HUES48 (cell line): ENCODE data around the gene TAAR2.
"Not testable (repeated sequence)": the region's sequence is repeated elsewhere in the genome, so short reads cannot be mapped to it uniquely, and the experiment has no call there.

ENCODE experiments used
- H3K27ac ChIP-seq: one replicate; pipeline ENCODE4 v1.7.0; 2013; ENCODE audit warnings: low read depth, low read length, inconsistent platforms
- H3K27me3 ChIP-seq: 2 replicates; pipeline ENCODE4 v1.6.1; 2013; ENCODE audit warnings: mild to moderate bottlenecking, low read length; ENCODE audit not compliant: control insufficient read depth, insufficient read depth
- H3K36me3 ChIP-seq: 2 replicates; pipeline ENCODE4 v1.6.1; 2013; ENCODE audit warnings: low read length; ENCODE audit not compliant: control insufficient read depth, insufficient read depth
- H3K4me1 ChIP-seq: 2 replicates; pipeline ENCODE4 v1.6.1; 2013; ENCODE audit warnings: mild to moderate bottlenecking, low read length; ENCODE audit not compliant: control insufficient read depth, insufficient read depth
- H3K4me3 ChIP-seq: 2 replicates; pipeline ENCODE4 v1.5.1; 2013; ENCODE audit warnings: mild to moderate bottlenecking, low read depth, low read length
- H3K9ac ChIP-seq: 2 replicates; pipeline ENCODE4 v1.6.1; 2013; ENCODE audit warnings: mild to moderate bottlenecking, low read depth, low read length, moderate library complexity
- H3K9me3 ChIP-seq: 2 replicates; pipeline ENCODE4 v1.6.1; 2013; ENCODE audit warnings: low read length; ENCODE audit not compliant: control insufficient read depth, insufficient read depth

The TAAR2 gene

DNA sequence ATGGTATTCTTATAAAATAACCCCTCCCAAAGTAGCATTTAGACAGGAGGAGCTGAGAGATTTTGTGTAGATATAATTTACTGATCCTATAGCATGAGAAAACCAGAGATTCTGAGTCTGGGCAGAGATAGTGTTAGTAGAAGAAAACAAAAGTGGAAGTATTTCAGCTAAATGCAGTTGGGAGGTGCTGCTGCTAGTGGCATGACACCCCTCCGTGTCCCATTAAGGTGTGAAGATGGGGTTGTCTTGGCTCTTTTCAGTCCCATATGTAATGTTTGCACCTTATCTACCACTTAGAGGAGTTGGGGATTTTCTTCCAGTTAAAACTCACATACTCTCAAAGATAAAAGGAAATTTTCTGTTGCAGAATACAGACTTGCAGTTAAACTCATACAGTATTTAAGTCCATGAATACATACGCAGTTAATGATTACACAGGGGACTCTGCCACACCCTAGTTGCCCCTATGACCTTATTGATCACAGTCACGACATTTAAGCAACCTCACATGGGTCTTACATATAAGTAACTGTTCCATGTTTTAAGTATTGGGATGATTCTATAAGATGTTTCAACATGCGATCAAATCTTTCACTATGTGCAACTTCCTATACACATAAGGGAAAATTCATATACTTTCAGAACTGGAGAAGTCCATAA, 11.5 kb downstream of the TAAR2 start:
- Histone ChIP-seq H3K4me1 (0 out of 2 replicates have a peak, but pooled peaks cover 3% of the 10 kb centered on the region), H3K27me3 (no peaks in the 10 kb centered on the region), H3K27ac (no peak overlapping the region), H3K9ac (no peak overlapping the region), H3K9me3 (no peaks in the 10 kb centered on the region), H3K4me3 (no peak overlapping the region), H3K36me3 (no peaks in the 10 kb centered on the region)

DNA sequence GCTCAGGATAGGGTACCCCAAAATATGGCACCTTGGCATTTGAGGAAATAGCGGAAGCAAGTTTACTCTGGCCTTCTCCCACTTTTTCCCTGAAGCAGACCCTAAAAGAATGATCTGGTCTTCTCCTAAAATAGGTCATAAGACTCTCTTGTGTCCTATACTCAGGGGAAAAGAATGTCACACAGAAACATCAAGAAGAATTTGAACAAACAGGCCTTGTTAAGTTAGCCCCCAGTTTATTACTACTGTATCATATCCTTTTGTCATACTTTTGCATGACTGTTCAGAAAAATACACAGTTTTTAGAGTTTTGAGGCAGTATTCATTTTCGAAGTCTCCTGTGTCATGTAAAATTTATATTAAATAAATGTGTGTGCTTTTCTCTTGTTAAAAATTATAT, 12.5 kb downstream of the TAAR2 start:
- no peaks in the 10 kb centered on the region for H3K36me3 ChIP-seq
- H3K27me3 ChIP-seq: no peaks in the 10 kb centered on the region
- H3K27ac ChIP-seq: no peak overlapping the region
- H3K9me3 ChIP-seq: no peaks in the 10 kb centered on the region
- no peak overlapping the region for H3K4me3 ChIP-seq
- 0 out of 2 replicates have a peak, but pooled peaks cover 1% of the 10 kb centered on the region for H3K4me1 ChIP-seq
- no peak overlapping the region for H3K9ac ChIP-seq

DNA sequence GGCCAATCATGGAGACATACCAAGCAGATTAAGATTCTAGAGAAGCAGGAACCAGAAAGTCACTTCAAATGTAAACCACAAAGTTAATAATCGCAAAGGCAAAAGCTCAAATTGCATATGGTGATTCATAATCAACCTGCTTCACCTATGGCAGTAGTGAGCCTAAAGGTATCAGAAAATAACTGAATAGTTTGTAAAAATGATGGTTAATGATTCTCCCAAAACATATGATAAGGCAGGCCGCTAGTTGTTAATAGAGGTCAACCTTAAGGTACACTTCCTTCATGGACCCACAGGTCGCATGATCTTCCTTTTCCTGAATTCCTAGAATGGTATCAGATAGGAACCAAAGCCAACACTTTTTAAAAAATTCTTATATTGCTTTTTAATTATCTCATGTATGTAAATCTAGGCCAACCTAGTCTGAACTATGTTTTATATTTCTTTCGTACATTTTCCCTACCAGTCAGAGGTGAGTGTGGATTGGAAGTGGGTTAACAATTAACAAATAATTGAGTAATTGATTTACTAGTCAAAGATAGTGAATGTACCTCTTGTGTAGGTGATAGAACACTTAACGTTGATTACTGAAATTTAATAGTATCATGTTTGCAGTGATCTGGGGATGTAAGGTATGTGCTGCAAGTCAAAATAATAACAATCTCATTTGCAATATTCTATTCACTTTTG, 16.4 kb downstream of the TAAR2 start:
- no peak overlapping the region for H3K9ac ChIP-seq
- no peaks in the 10 kb centered on the region for H3K4me1 ChIP-seq
- no peaks in the 10 kb centered on the region for H3K9me3 ChIP-seq
- no peaks in the 10 kb centered on the region for H3K27me3 ChIP-seq
- no peak overlapping the region for H3K4me3 ChIP-seq
- H3K36me3 ChIP-seq: no peaks in the 10 kb centered on the region
- no peak overlapping the region for H3K27ac ChIP-seq

DNA sequence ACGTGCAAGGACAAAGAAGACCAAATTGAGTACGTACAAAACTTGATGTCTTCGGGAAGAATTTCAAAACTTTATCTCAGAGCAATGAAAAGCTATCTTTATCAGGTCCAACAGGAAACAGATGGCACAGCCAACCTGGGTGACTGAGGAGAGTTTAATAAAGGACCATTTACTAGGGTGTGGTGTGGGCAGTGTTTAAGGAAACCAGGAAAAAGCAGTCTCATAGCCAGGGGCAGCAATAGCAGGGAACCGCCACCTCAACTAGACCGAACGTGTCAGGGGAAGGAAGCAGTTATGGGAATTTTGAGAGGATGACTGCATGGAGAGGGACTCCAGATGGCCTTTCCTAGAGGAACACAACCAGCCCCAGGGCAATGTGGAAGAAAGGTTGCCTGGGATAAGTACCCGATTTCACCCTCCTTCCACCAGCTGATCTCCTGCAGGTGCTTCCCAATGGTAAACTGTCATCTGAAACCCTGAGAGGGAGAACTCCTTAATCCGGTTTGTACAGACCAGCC, 19.4 kb downstream of the TAAR2 start:
- H3K27me3 ChIP-seq: no peaks in the 10 kb centered on the region
- H3K9ac ChIP-seq: no peak overlapping the region
- no peaks in the 10 kb centered on the region for H3K9me3 ChIP-seq
- H3K36me3 ChIP-seq: no peaks in the 10 kb centered on the region
- no peak overlapping the region for H3K4me3 ChIP-seq
- no peak overlapping the region for H3K27ac ChIP-seq
- H3K4me1 ChIP-seq: no peaks in the 10 kb centered on the region

DNA sequence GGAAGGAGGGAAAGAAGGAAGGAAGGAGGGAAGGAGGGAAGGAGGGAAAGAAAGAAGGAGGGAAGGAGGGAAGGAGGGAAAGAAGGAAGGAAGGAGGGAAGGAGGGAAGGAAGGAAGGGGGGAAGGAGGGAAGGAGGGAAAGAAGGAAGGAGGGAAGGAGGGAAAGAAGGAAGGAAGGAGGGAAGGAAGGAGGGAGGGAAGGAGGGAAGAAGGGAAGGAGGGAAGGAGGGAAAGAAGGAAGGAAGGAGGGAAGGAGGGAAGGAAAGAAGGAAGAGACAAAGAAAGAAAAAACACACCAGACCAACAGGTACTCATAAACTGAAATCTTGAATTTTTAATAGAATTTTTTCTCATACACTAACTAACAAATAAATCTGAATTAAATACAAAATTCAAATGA, 23.2 kb downstream of the TAAR2 start:
- not testable (repeated sequence) for H3K4me3 ChIP-seq, H3K27me3 ChIP-seq, H3K9me3 ChIP-seq, H3K27ac ChIP-seq, H3K9ac ChIP-seq, H3K36me3 ChIP-seq, H3K4me1 ChIP-seq

DNA sequence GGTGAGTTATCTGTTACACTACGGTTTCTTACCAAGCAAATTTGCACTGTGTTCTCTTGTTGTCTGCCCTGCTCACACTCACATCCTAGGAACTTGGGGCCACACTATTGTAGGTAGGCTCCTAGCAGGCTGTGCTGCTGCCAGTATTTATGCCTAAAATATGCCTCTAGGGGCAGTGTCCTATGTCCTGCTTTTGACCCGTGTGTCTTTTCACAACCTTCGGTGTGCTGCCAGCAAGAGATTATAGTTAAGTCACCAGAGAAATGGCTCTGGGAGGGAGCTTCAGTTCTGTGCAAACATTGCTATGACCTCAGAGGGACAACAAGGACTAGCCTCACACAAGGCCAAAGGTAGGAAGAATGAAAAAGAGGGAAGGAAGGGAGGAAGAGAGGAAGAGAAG, 25.6 kb downstream of the TAAR2 start:
- Histone ChIP-seq H3K4me3 (no peak overlapping the region), H3K9me3 (no peaks in the 10 kb centered on the region), H3K36me3 (no peaks in the 10 kb centered on the region), H3K27me3 (no peaks in the 10 kb centered on the region), H3K27ac (no peak overlapping the region), H3K9ac (no peak overlapping the region), H3K4me1 (no peaks in the 10 kb centered on the region)

DNA sequence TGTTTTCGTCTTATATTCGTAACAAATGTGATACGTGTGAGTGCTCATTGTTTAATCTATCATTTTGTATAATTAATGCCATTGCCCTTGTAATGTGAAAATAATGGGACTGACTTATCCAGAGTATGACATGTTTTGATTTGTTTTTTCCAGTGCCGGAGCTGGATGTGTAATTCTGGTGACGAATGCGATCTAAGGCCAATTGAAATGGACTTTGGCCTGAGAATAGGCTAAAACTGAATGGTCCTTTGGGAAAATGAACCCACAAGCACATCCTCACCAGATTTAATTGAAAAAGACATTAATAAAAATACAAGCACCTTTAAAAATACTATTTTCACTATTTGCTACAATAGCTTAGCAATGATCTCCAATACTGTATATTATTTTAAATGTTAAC, 27.9 kb downstream of the TAAR2 start:
- Histone ChIP-seq H3K9me3 (no peaks in the 10 kb centered on the region), H3K36me3 (no peaks in the 10 kb centered on the region), H3K27me3 (no peaks in the 10 kb centered on the region), H3K4me3 (no peak overlapping the region), H3K27ac (no peak overlapping the region), H3K9ac (no peak overlapping the region), H3K4me1 (no peaks in the 10 kb centered on the region)

DNA sequence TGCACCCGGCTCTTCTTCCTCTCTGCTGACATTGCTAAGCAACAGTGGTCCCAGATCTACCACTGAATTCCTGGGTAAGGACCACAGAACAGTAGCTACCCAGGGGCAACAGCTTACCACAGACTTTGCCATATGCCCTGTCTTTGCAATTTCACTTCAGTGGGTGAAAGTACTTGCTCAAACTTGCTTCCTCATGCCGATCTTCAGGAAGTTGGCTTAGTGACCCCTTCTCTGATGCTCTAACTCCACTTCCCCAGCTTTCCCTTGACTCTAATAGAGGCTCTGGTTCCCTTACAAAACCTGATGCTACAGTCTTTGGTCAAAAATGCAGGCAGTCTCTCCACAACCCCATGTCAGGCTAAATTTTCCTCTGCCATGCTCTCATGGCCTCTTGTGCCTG, 31.2 kb downstream of the TAAR2 start:
- Histone ChIP-seq H3K36me3 (no peaks in the 10 kb centered on the region), H3K9ac (no peak overlapping the region), H3K9me3 (no peaks in the 10 kb centered on the region), H3K4me3 (no peak overlapping the region), H3K27me3 (no peaks in the 10 kb centered on the region), H3K4me1 (no peaks in the 10 kb centered on the region), H3K27ac (no peak overlapping the region)

DNA sequence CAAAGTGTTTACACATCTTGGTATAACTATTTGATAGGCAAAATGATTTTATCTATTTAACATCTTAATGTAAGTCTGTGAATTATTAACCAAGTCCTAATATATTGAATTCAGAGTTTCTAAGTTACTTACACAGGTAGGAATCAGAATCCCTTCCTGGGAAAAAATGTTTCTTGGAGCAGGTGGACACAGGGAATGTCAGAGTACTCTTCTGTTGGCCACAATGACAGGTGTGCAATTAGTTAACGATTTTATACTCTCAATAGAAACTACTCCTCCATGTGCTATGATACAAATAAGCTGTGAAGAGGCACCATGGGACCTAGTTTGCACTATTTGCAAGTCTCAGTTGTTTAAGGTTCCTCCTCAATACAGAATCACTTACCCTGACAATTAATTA, 33.7 kb downstream of the TAAR2 start:
- Histone ChIP-seq H3K4me1 (no peaks in the 10 kb centered on the region), H3K4me3 (no peak overlapping the region), H3K9me3 (no peaks in the 10 kb centered on the region), H3K36me3 (no peaks in the 10 kb centered on the region), H3K9ac (no peak overlapping the region), H3K27ac (no peak overlapping the region), H3K27me3 (no peaks in the 10 kb centered on the region)

DNA sequence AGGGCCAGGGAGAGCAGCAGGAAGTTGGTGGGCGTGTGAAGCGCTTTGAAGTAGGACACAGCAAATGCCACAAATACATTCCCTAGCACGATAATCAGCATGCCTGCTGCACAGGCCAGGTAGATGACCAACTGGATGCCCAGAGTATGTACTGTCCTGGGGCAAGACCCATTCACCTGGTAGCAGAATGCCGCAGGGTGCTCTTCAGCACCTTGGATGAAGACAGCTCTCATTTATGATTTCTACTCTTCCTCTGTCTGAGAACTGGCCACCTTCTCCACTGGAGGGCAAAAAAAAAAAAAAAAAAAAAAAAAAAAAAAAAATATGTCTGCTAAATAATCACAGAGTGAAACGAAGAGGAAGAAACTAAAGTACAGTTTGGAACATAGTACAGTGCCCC, 34.6 kb downstream of the TAAR2 start, which contains the start of gene TAAR5:
TAAR5 (minus strand) TSS at position 288 of the 400 bp plus-strand sequence; CDS start at position 233, 55 bp downstream.
- Histone ChIP-seq H3K9me3 (no peaks in the 10 kb centered on the region), H3K9ac (no peak within 1 kb of the TSS), H3K4me3 (no peak within 1 kb of the TSS), H3K27me3 (no peaks in the 10 kb centered on the region), H3K27ac (no peak within 1 kb of the TSS), H3K36me3 (no peaks in the 10 kb centered on the region), H3K4me1 (no peaks in the 10 kb centered on the region)

DNA sequence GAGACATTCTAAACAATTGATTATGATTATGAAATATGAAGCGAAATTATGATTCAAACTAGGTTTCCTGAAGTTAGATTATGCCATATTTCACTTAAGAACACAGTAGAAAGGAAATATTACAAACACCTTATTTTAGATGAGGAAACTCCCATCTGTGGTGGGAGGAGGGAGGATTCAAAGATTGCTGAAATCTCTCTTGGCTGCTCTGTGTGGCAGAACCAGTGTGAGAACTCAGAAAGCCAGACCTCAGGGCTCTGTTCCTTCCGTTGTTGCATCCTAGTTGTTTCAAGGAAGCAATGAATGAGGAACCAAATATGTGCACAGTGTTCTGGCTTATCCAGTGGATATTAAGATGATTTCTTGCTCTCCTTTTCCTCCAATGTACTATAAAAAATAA, 36.7 kb downstream of the TAAR2 start:
- Histone ChIP-seq H3K36me3 (no peaks in the 10 kb centered on the region), H3K27ac (no peak overlapping the region), H3K4me3 (no peak overlapping the region), H3K27me3 (no peaks in the 10 kb centered on the region), H3K9me3 (no peaks in the 10 kb centered on the region), H3K9ac (no peak overlapping the region), H3K4me1 (peaks cover 2% of the 10 kb centered on the region; the same call in 1 of the 2 replicates)
